Esophagus (tissue), 2 donors: ENCODE results near the gene EPC1. TPM values are rescaled to one million over a fixed set of nuclear protein-coding genes. Genes with fewer than 3 reads are reported as not detected.
"Not testable (repeated sequence)": the region's sequence is repeated elsewhere in the genome, so short reads cannot be mapped to it uniquely, and the experiment has no call there.

Source experiments
- H3K27ac ChIP-seq, 2 donors: one replicate each; pipeline ENCODE4 v1.5.1; 2013; ENCODE audit warnings: low read depth in 2 of 2, mild to moderate bottlenecking in 2 of 2, inconsistent platforms in 1 of 2, low read length in 1 of 2, moderate library complexity in 1 of 2
- H3K27me3 ChIP-seq, 2 donors: one replicate each; pipeline ENCODE4 v1.6.1; 2013; ENCODE audit warnings: low read length in 2 of 2, control low read depth in 1 of 2, mild to moderate bottlenecking in 1 of 2; ENCODE audit not compliant: insufficient read depth in 2 of 2, control insufficient read depth in 1 of 2
- H3K36me3 ChIP-seq, 2 donors: one replicate each; pipeline ENCODE4 v1.6.1; 2013; ENCODE audit warnings: low read length in 1 of 2; ENCODE audit not compliant: control insufficient read depth in 2 of 2, insufficient read depth in 2 of 2
- H3K4me1 ChIP-seq, 2 donors: one replicate each; pipeline ENCODE4 v1.6.1; 2013; ENCODE audit warnings: low read length in 1 of 2; ENCODE audit not compliant: control insufficient read depth in 2 of 2, insufficient read depth in 2 of 2
- H3K4me3 ChIP-seq, 2 donors: one replicate each; pipeline ENCODE4 v1.5.1; 2013; ENCODE audit warnings: low read length in 2 of 2, mild to moderate bottlenecking in 2 of 2, low read depth in 1 of 2, moderate library complexity in 1 of 2
- H3K9me3 ChIP-seq, 2 donors: one replicate each; pipeline ENCODE4 v1.6.1; 2013; ENCODE audit warnings: mild to moderate bottlenecking in 2 of 2, low read depth in 1 of 2, low read length in 1 of 2, moderate library complexity in 1 of 2; ENCODE audit not compliant: control insufficient read depth in 2 of 2, insufficient read depth in 1 of 2
- WGBS, 2 donors: extraction: QIAGEN DNeasy Blood & Tissue Kit; methylation state at CpG; one replicate each; pipeline ENCODE4 v1.1.7; 2013; 5-methylcytosine and 5-hydroxymethylcytosine counted together
- polyA plus RNA-seq, 2 donors: library from polyadenylated mRNA; stranded (reverse); fragments of 200-250 nt; gene quantifications; one replicate each; pipeline ENCODE4 v1.2.3, GENCODE V29; 2013
- donor health status: healthy with polysubstance abuse.
- donor health status: Bipolar disorder and iron deficiency.

EPC1 gene
- polyA plus RNA-seq, 2 donors = 9.4 to 10.0 TPM

DNA sequence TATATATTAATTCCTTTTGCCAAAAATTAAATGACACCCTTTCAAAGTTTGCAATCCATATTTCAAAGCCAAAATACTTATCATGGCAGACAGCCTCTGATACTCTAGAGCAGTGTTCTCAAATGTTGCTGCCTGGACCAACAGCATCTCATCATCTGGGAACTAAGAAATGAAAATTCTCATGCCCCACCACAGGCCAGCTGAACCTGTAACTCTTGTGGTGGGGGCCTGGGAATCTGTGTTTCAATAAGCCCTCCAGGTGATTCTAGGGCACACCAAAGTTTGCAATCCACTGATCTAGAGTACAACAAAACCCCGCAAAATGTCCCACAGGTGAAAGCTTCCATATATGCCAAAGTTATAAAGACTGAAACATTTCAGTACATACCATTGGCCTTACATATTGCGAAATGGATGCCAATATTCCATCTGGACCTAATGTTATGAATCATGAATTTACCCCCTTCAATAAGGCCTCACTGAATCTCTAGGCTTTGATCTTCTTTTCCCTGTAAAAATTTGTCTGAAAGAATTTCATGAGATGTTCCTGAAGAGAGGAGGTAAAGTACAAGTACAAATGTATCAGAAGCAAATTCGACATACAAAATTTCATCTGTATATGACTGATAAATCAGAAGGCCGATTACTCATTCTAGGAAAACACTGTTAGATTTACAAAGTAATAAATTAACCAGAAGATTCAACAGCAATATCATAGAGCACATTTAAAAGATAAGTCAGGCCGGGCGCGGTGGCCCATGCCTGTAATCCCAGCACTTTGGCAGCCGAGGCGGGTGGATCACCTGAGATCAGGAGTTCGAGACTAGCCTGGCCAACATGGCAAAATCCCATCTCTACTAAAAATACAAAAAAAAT lies 25.3 kb upstream of the EPC1 start:
- Histone ChIP-seq H3K27me3 (no peaks in the 10 kb centered on the region), H3K36me3 (no peaks in the 10 kb centered on the region), H3K9me3 (no peaks in the 10 kb centered on the region), H3K27ac (no peak overlapping the region), H3K4me1 (no peaks in the 10 kb centered on the region), H3K4me3 (no peak overlapping the region)
- 76 to 90% methylated on average over 10 of the region's 10 CpGs for WGBS, 2 donors

DNA sequence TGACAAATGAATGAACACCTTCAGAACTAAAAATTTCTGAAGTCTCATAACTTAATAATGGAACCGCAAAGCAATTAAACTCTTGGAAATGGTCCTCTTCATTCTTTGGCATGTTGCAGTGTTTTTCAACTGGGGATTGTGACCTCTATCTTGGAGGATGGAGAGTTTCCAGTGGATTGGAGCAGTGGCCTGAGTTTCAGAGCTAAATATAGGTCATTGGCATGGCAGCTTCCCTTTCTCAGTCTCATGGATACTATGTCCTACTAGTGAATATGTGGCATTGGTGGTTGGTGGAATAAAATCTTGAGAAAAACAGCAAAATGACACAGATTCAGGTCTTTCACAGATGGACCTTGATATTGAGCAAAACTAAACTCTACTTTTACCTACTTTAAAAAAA lies 24.1 kb upstream of the EPC1 start:
- no peaks in the 10 kb centered on the region for H3K9me3 ChIP-seq
- H3K27me3 ChIP-seq = no peaks in the 10 kb centered on the region
- H3K27ac ChIP-seq = no peak overlapping the region
- H3K4me1 ChIP-seq = no peaks in the 10 kb centered on the region
- 77 to 85% methylated on average over 1 of the region's 1 CpG for WGBS, 2 donors
- H3K4me3 ChIP-seq = no peak overlapping the region
- no peaks in the 10 kb centered on the region for H3K36me3 ChIP-seq

DNA sequence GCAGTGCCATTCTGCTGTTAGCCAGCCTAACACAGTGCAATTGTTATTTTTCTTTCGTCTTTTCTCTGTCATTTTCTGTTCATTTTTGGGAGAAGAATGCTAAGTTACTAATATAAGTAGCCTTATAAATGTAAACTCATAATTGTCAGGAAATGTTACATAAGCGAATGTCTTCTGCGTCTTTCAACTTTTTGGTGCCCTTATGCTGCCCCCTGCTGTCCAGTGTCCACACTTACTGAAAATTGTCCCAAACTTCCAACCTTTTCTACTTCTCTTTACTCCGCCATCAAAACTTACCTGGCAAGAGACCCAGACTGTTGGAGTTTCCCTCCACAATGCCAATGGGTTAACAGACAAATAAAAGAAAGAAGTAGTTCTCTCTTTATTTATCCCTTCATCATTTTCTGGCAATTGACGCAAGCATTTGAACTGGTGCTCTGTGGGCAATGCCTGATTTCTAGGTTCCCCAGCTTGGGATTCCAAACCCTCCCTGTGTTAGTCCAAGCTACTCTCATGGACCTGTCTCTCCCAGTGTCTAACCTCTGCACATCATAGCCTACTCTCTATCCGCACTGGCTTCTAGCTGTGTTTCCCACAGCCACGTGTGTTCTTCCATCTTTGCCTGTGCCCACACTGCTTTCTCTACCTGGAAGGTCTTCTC lies 21.0 kb upstream of the EPC1 start:
- Histone ChIP-seq H3K4me1 (no peaks in the 10 kb centered on the region), H3K27ac (no peak overlapping the region), H3K9me3 (no peaks in the 10 kb centered on the region), H3K36me3 (no peaks in the 10 kb centered on the region), H3K27me3 (no peaks in the 10 kb centered on the region), H3K4me3 (no peak overlapping the region)
- WGBS, 2 donors = 24 to 31% methylated on average over 7 of the region's 7 CpGs

GRCh38 chr10:32366588-32366987 lies 19.6 kb upstream of the EPC1 start:
- H3K9me3 ChIP-seq = no peaks in the 10 kb centered on the region
- no peaks in the 10 kb centered on the region for H3K4me1 ChIP-seq
- WGBS, 2 donors = 39 to 60% methylated on average over 3 of the region's 3 CpGs
- no peaks in the 10 kb centered on the region for H3K36me3 ChIP-seq
- no peaks in the 10 kb centered on the region for H3K27me3 ChIP-seq
- H3K27ac ChIP-seq = no peak overlapping the region
- no peak overlapping the region for H3K4me3 ChIP-seq

DNA sequence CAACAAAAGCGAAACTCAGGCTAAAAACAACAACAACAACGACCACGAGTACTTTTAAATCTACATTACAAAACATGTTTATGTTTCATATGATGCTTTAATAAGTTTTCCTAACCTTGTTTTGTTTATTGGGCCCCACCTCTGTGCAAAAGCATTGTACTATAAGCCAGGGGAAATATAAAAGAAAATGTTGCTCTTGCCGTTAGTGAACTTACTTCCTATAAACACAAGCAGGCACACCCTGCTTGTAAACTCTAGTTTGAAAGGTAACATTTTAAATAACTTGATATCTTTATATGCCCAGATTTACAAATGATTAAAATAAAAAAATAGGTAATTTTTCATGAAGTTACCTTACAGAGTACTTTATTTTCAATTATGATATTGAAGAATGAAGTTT lies 19.2 kb upstream of the EPC1 start:
- Histone ChIP-seq H3K4me1 (no peaks in the 10 kb centered on the region), H3K4me3 (no peak overlapping the region), H3K27ac (no peak overlapping the region), H3K9me3 (no peaks in the 10 kb centered on the region), H3K36me3 (no peaks in the 10 kb centered on the region), H3K27me3 (no peaks in the 10 kb centered on the region)
- 55 to 73% methylated on average over 4 of the region's 4 CpGs for WGBS, 2 donors

DNA sequence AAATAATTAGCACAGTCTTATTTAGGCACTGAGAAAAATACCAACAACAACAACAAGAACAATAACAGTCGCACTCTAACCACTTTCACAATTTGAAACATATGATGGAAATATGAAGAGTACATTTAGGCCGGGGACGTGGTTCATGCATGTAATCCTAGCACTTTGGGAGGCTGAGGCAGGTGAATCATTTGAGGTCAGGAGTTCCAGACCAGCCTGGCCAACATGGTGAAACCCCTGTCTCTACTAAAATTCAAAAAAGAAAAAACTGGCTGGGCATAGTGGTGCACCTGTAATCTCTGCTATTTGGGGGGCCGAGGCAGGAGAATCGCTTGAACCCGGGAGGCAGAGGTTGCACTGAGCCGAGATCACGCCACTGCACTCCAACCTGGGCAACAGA lies 18.4 kb upstream of the EPC1 start:
- not testable (repeated sequence) for H3K27me3 ChIP-seq, H3K4me1 ChIP-seq, H3K4me3 ChIP-seq, H3K9me3 ChIP-seq, H3K36me3 ChIP-seq, H3K27ac ChIP-seq
- WGBS, 2 donors = 94 to 97% methylated on average over 8 of the region's 8 CpGs

DNA sequence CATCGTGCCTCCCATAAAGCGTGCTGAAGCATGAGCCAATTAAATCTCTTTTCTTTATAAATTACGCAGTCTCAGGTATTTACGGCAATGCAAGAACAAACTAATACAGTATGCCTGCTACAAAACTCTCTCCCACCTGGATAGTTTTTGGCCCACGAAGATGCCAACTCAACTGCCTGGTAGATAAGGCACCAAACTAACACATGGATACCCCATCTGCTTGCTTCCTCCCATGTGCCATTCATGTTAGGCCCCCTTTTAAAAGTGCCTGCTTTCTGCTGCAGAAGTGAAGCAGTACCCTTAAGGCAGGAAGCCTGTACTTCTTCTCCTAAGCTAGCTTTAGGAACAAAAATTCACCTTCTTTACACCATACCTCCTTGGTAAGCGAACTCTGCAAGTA lies 15.6 kb upstream of the EPC1 start:
- Histone ChIP-seq H3K4me1 (no peaks in the 10 kb centered on the region), H3K36me3 (no peaks in the 10 kb centered on the region), H3K4me3 (no peak overlapping the region), H3K27ac (no peak overlapping the region), H3K27me3 (no peaks in the 10 kb centered on the region), H3K9me3 (no peaks in the 10 kb centered on the region)
- WGBS, 2 donors = 93 to 97% methylated on average over 6 of the region's 6 CpGs

DNA sequence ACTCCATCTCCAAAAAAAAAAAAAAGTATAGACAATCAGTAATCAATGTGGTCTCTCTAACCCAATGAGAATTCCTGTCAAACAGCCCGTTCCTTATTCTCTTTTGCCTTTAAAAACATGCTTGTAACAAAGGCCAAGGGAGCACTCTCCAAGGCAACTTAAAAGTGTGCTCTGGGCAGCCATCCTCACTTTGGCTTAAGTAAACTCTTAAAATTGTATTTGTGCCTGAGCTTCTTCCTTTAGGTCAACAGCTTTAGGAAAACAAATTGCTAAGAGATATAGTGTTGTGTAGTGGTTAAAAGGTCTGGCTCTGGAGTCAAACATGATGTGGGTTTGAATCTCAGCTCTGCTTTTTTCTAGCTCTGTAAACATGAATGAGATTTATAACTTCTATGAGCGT lies 13.9 kb upstream of the EPC1 start:
- Histone ChIP-seq H3K27ac (no peak overlapping the region), H3K4me3 (no peak overlapping the region), H3K27me3 (no peaks in the 10 kb centered on the region), H3K9me3 (no peaks in the 10 kb centered on the region), H3K36me3 (no peaks in the 10 kb centered on the region), H3K4me1 (no peaks in the 10 kb centered on the region)
- WGBS, 2 donors = 83 to 88% methylated on average over 2 of the region's 2 CpGs

- Histone ChIP-seq H3K4me1 (no peaks in the 10 kb centered on the region), H3K27ac (no peak overlapping the region), H3K36me3 (no peaks in the 10 kb centered on the region), H3K27me3 (no peaks in the 10 kb centered on the region), H3K4me3 (no peak overlapping the region), H3K9me3 (no peaks in the 10 kb centered on the region)
- WGBS, 2 donors = 92 to 94% methylated on average over 1 of the region's 1 CpG
These were observed 13.3 kb upstream of the EPC1 start for GRCh38 chr10:32360241-32360640.
